H1 (cell line): ENCODE measurements around the gene SEC62. TPM values are rescaled to one million over a fixed set of nuclear protein-coding genes. Genes with fewer than 3 reads are reported as not detected.

Experiments
- CTCF ChIA-PET: fragments of 300-600 bp; sonication (Branson Sonifier 250); formaldehyde crosslinking; loops from one replicate; lab custom pipeline; 2021; ENCODE audit not compliant: partially characterized antibody; lab: Charles Lee
- POLR2A ChIA-PET: fragments of 300-600 bp; sonication (Branson Sonifier 250); formaldehyde crosslinking; loops from one replicate; lab custom pipeline; 2021; ENCODE audit warnings: inconsistent platforms; ENCODE audit not compliant: partially characterized antibody; lab: Charles Lee
- DNase-seq, 2 experiments: peaks; one replicate each; pipeline versions ENCODE4 v3.0.0 to v3.0.0-alpha.2; 2010 to 2022; ENCODE audit warnings: low spot score in 2 of 2, low read depth in 1 of 2, mixed read lengths in 1 of 2
- FAIRE-seq: peaks from 2 replicates; lab custom pipeline; 2011; peaks lifted over from hg19 to GRCh38; lab: Jason Lieb, UNC
- H2AFZ ChIP-seq: 2 replicates; pipeline ENCODE4 v1.8.1; 2012; ENCODE audit warnings: low read length, inconsistent platforms
- H2AK5ac ChIP-seq: 2 replicates; pipeline ENCODE4 v1.6.1; 2013; ENCODE audit warnings: low read depth, low read length
- H2BK120ac ChIP-seq: replicated peaks from 2 replicates; pipeline ENCODE3; 2013; ENCODE audit warnings: low read depth, low read length, inconsistent platforms
- H2BK12ac ChIP-seq: 2 replicates; pipeline ENCODE4 v1.6.1; 2013; ENCODE audit warnings: low read depth, low read length
- H2BK15ac ChIP-seq: 2 replicates; pipeline ENCODE4 v1.6.1; 2013; ENCODE audit warnings: low read length
- H2BK20ac ChIP-seq: 2 replicates; pipeline ENCODE4 v1.6.1; 2013; ENCODE audit warnings: low read length
- H2BK5ac ChIP-seq: 2 replicates; pipeline ENCODE4 v1.6.1; 2013; ENCODE audit warnings: low read depth, low read length
- H3K14ac ChIP-seq: 2 replicates; pipeline ENCODE4 v1.6.1; 2013; ENCODE audit warnings: inconsistent platforms; ENCODE audit not compliant: insufficient read length
- H3K18ac ChIP-seq: 2 replicates; pipeline ENCODE4 v1.6.1; 2013; ENCODE audit warnings: low read length; ENCODE audit errors: extremely low read depth
- H3K23ac ChIP-seq: 2 replicates; pipeline ENCODE4 v1.6.1; 2013; ENCODE audit warnings: inconsistent platforms; ENCODE audit not compliant: insufficient read length
- H3K23me2 ChIP-seq: 2 replicates; pipeline ENCODE4 v1.6.1; 2013; ENCODE audit warnings: low read depth, low read length
- H3K27ac ChIP-seq: 2 replicates; pipeline ENCODE4 v1.6.1; 2011; ENCODE audit warnings: low read depth, low read length, inconsistent platforms
- H3K27me3 ChIP-seq, 4 experiments: replicated peaks in 1 of 4; 1 replicate in 1 of 4; 2 replicates in 3 of 4; pipeline versions ENCODE4 v1.6.1 to v1.8.1; 2011 to 2013; ENCODE audit warnings: low read length in 3 of 4, mild to moderate bottlenecking in 3 of 4, inconsistent platforms in 2 of 4, mixed read lengths in 2 of 4, moderate library complexity in 1 of 4; ENCODE audit not compliant: control insufficient read depth in 3 of 4, insufficient read depth in 3 of 4; ENCODE audit errors: extremely low read depth in 1 of 4
- H3K36me3 ChIP-seq, 4 experiments: 2 replicates each; pipeline versions ENCODE4 v1.6.1 to v1.8.1; 2011 to 2013; ENCODE audit warnings: mild to moderate bottlenecking in 4 of 4, low read length in 3 of 4, moderate library complexity in 2 of 4, control low read depth in 1 of 4, inconsistent platforms in 1 of 4; ENCODE audit not compliant: insufficient read depth in 4 of 4, control insufficient read depth in 2 of 4
- H3K4ac ChIP-seq: replicated peaks from 2 replicates; pipeline ENCODE3; 2013; ENCODE audit warnings: low read length, low read depth, mixed read lengths, inconsistent platforms; ENCODE audit not compliant: insufficient read length
- H3K4me1 ChIP-seq, 4 experiments: replicated peaks in 1 of 4; 1 replicate in 1 of 4; 2 replicates in 3 of 4; pipeline versions ENCODE4 v1.6.1 to v1.8.1; 2011 to 2013; ENCODE audit warnings: low read length in 3 of 4, inconsistent platforms in 2 of 4, mixed read lengths in 1 of 4; ENCODE audit not compliant: insufficient read depth in 4 of 4, control insufficient read depth in 3 of 4
- H3K4me2 ChIP-seq, 2 experiments: 2 replicates each; pipeline versions ENCODE4 v1.6.1 to v1.8.1; 2011 to 2013; ENCODE audit warnings: low read depth in 2 of 2, low read length in 2 of 2, control low read depth in 1 of 2, inconsistent platforms in 1 of 2, mild to moderate bottlenecking in 1 of 2; ENCODE audit not compliant: insufficient read depth in 1 of 2
- H3K4me3 ChIP-seq, 4 experiments: fragments of 200-600, 300-600 bp in 1 of 4; sonication (generic), shearing (Covaris generic), sonication (Bioruptor Twin) in 1 of 4; 2 replicates each; pipeline versions ENCODE4 v1.5.1 to v1.8.1; 2011 to 2016; ENCODE audit warnings: low read length in 4 of 4, low read depth in 3 of 4, control low read depth in 2 of 4, inconsistent platforms in 2 of 4, mild to moderate bottlenecking in 2 of 4, mixed read lengths in 1 of 4, moderate library complexity in 1 of 4; ENCODE audit not compliant: insufficient read depth in 2 of 4; ENCODE audit errors: extremely low read depth in 1 of 4
- H3K56ac ChIP-seq: replicated peaks from 2 replicates; pipeline ENCODE3; 2013; ENCODE audit warnings: low read depth, mild to moderate bottlenecking, mixed read lengths, low read length, inconsistent platforms; ENCODE audit not compliant: insufficient read length
- H3K79me1 ChIP-seq: 2 replicates; pipeline ENCODE4 v1.6.1; 2013; ENCODE audit warnings: low read depth, low read length, control low read depth
- H3K79me2 ChIP-seq, 2 experiments: 2 replicates each; pipeline versions ENCODE4 v1.6.1 to v1.8.1; 2012 to 2013; ENCODE audit warnings: low read length in 2 of 2, mild to moderate bottlenecking in 2 of 2, inconsistent platforms in 1 of 2; ENCODE audit not compliant: insufficient read depth in 2 of 2, control insufficient read depth in 1 of 2
- H3K9ac ChIP-seq, 4 experiments: replicated peaks in 1 of 4; 1 replicate in 1 of 4; 2 replicates in 3 of 4; pipeline versions ENCODE4 v1.6.1 to v1.8.1; 2011 to 2013; ENCODE audit warnings: low read depth in 3 of 4, low read length in 3 of 4, control low read depth in 2 of 4, mild to moderate bottlenecking in 2 of 4, moderate library complexity in 2 of 4, inconsistent platforms in 1 of 4; ENCODE audit errors: extremely low read depth in 1 of 4
- H3K9me3 ChIP-seq, 2 experiments: 2 replicates each; pipeline versions ENCODE4 v1.6.1 to v1.8.1; 2012 to 2013; ENCODE audit warnings: mild to moderate bottlenecking in 2 of 2, moderate library complexity in 2 of 2, control low read depth in 1 of 2, inconsistent platforms in 1 of 2, low read depth in 1 of 2, low read length in 1 of 2, mixed read lengths in 1 of 2; ENCODE audit not compliant: insufficient read depth in 2 of 2
- H4K20me1 ChIP-seq, 2 experiments: replicated peaks in 1 of 2; 2 replicates each; pipeline versions ENCODE3 to v1.8.1; 2011 to 2013; ENCODE audit warnings: inconsistent platforms in 2 of 2, low read length in 2 of 2, mild to moderate bottlenecking in 1 of 2; ENCODE audit not compliant: insufficient read depth in 2 of 2, control insufficient read depth in 1 of 2
- H4K5ac ChIP-seq: 2 replicates; pipeline ENCODE4 v1.6.1; 2013; ENCODE audit warnings: low read length, low read depth, mixed read lengths, inconsistent platforms; ENCODE audit not compliant: insufficient read length
- H4K8ac ChIP-seq: 2 replicates; pipeline ENCODE4 v1.8.0; 2013; ENCODE audit warnings: mild to moderate bottlenecking, moderate library complexity, low read length, inconsistent platforms; ENCODE audit not compliant: insufficient read depth; ENCODE audit errors: extremely low read depth
- H4K91ac ChIP-seq: replicated peaks from 2 replicates; pipeline ENCODE3; 2013; ENCODE audit warnings: low read length, mixed read lengths, inconsistent platforms; ENCODE audit not compliant: insufficient read length
- ASH2L ChIP-seq: fragments of 200-600, 300-600 bp; sonication (generic); IDR thresholded peaks from one replicate; pipeline ENCODE4 v1.7.1; 2017; ENCODE audit warnings: low read length
- BRCA1 ChIP-seq: IDR thresholded peaks from 2 replicates; pipeline ENCODE4 v1.6.1; 2012; ENCODE audit warnings: low read depth, low read length, improper control_type of control experiment
- CEBPB ChIP-seq: IDR thresholded peaks from 2 replicates; pipeline ENCODE4 v1.6.1; 2012; ENCODE audit warnings: low read depth, low read length
- CTBP2 ChIP-seq: IDR thresholded peaks from 2 replicates; pipeline ENCODE4 v1.7.0; 2011; ENCODE audit warnings: borderline replicate concordance, mild to moderate bottlenecking, moderate library complexity, mixed read lengths, low read length; ENCODE audit not compliant: insufficient read depth, insufficient read length
- KDM1A ChIP-seq: fragments of 200-600, 300-600 bp; sonication (generic); IDR thresholded peaks from 2 replicates; pipeline ENCODE4 v1.7.1; 2016; ENCODE audit warnings: mild to moderate bottlenecking, low read length, borderline replicate concordance
- KDM5A ChIP-seq: fragments of 200-600 bp; IDR thresholded peaks from 2 replicates; pipeline ENCODE4 v1.7.1; 2012; ENCODE audit warnings: mild to moderate bottlenecking, low read length, inconsistent platforms, mixed read lengths
- PHF8 ChIP-seq: fragments of 200-600 bp; sonication (generic); conservative IDR thresholded peaks from 2 replicates; pipeline ENCODE4 v1.7.1; 2012; ENCODE audit warnings: low read depth, mild to moderate bottlenecking, inconsistent platforms, low read length, moderate library complexity
- POLR2A ChIP-seq, 2 experiments: IDR thresholded peaks; 1 replicate in 1 of 2; 2 replicates in 1 of 2; pipeline ENCODE4 v1.6.1; 2011; ENCODE audit warnings: low read depth in 2 of 2, low read length in 2 of 2, mild to moderate bottlenecking in 2 of 2; ENCODE audit errors: control extremely low read depth in 1 of 2
- POU5F1 ChIP-seq: IDR thresholded peaks from 2 replicates; pipeline ENCODE4 v1.6.1; 2011; ENCODE audit warnings: low read depth, mild to moderate bottlenecking, low read length, moderate library complexity
- RNF2 ChIP-seq: fragments of 200-900, 300-1000 bp; sonication (generic); IDR thresholded peaks from 2 replicates; pipeline ENCODE4 v1.7.1; 2016; ENCODE audit warnings: borderline replicate concordance, low read depth, mild to moderate bottlenecking, antibody characterized with exemption, low read length; ENCODE audit not compliant: poor library complexity, severe bottlenecking; ENCODE audit errors: missing control alignments
- SRF ChIP-seq: IDR thresholded peaks from 2 replicates; pipeline ENCODE4 v1.6.1; 2011; ENCODE audit warnings: mild to moderate bottlenecking, low read depth, low read length, moderate library complexity
- SUZ12 ChIP-seq: fragments of 200-600 bp; sonication (generic); IDR thresholded peaks from 2 replicates; pipeline ENCODE4 v1.6.1; 2012; ENCODE audit warnings: mild to moderate bottlenecking, inconsistent platforms, low read length, moderate library complexity, mixed read lengths
- TCF12 ChIP-seq: IDR thresholded peaks from 2 replicates; pipeline ENCODE4 v1.6.1; 2011; ENCODE audit warnings: low read depth, mild to moderate bottlenecking, low read length
- WGBS, 2 experiments: shearing (Covaris generic) in 1 of 2; methylation state at CpG; one replicate each; pipeline versions ENCODE4 v1.1.6 to v1.1.7; 2013 to 2015; ENCODE audit warnings: low lambda C conversion rate in 2 of 2, mixed read lengths in 2 of 2, inconsistent platforms in 1 of 2, low coverage in 1 of 2, missing lambda C conversion rate in 1 of 2; ENCODE audit not compliant: insufficient replicate concordance in 2 of 2, insufficient coverage in 1 of 2, insufficient read length in 1 of 2; ENCODE audit errors: extremely low coverage in 1 of 2, missing lambda C conversion rate in 1 of 2; 5-methylcytosine and 5-hydroxymethylcytosine counted together
- polyA plus RNA-seq, 7 experiments: library from polyadenylated mRNA; depleted of rRNA in 3 of 7; stranded (reverse) in 5 of 7; unstranded in 2 of 7; fragments of >200 nt in 5 of 7; fragments of 200-250 nt in 2 of 7; gene quantifications; 1 replicate in 5 of 7; 2 replicates in 1 of 7; 4 replicates in 1 of 7; pipeline versions ENCODE4 v1.2.1 to v1.2.3, GENCODE V29; 2011 to 2013; ENCODE audit warnings: missing spikeins in 2 of 7, mixed read lengths in 2 of 7
- total RNA-seq: library from RNA; stranded (reverse); fragmentation: NEBNext Ultra II Directional; extraction: Animal tissue kit (Norgen Biotek cat#: 25700); gene quantifications from 2 replicates; pipeline ENCODE4 v1.2.1, GENCODE V29; 2021
- TF ChIP-seq, protein P1 (sequence below): IDR thresholded peaks from 2 replicates; pipeline ENCODE4 v1.6.1; 2011; ENCODE audit warnings: low read length, improper control_type of control experiment

Gene SEC62
- total and polyA plus RNA-seq, 2 of the 8 experiments (the other 6 are each of a cell fraction or from before 2014, with no cell fraction given) = 67.8 to 113 TPM

- DNase-seq (no peak), FAIRE-seq (no peak)
- ChIA-PET CTCF (interaction anchor here (0.6 to 5.6 kb wide), 3 partner anchors 10 to 146 kb away, joined by 3 to 42 read pairs (median 3); no protein-coding TSS in a partner anchor), POLR2A (no interaction called here)
- H2BK15ac ChIP-seq = no peak overlapping the region
- no peak overlapping the region for H3K14ac ChIP-seq
- H3K9me3 ChIP-seq = no peaks in the 10 kb centered on the region
- no peak overlapping the region for H4K8ac ChIP-seq
- H2BK12ac ChIP-seq = no peak overlapping the region
- 94% methylated on average over 4 of the region's 4 CpGs; no CpG with 5 or more reads in 1 of the 2 experiments for WGBS, 2 experiments
- H3K4me3 ChIP-seq = no peak overlapping the region
- H3K27me3 ChIP-seq = no peaks in the 10 kb centered on the region
- no peak overlapping the region for H3K18ac ChIP-seq
- no peak overlapping the region for H2BK20ac ChIP-seq
- no peak overlapping the region for H2AFZ ChIP-seq
- H3K79me2 ChIP-seq = no peaks in the 10 kb centered on the region
- H3K36me3 ChIP-seq = no peaks in the 10 kb centered on the region
- no peak overlapping the region for H3K9ac ChIP-seq
- no peak overlapping the region for H3K56ac ChIP-seq
- H2AK5ac ChIP-seq = no peak overlapping the region
- no peak overlapping the region for H3K23ac ChIP-seq
- H3K27ac ChIP-seq = no peak overlapping the region
- no peak overlapping the region for H4K91ac ChIP-seq
- no peaks in the 10 kb centered on the region for H3K79me1 ChIP-seq
- H3K4me2 ChIP-seq = no peak overlapping the region
- no peak overlapping the region for H3K4ac ChIP-seq
- no peaks in the 10 kb centered on the region for H3K23me2 ChIP-seq
- H3K4me1 ChIP-seq = no peaks in the 10 kb centered on the region
- no peaks in the 10 kb centered on the region for H4K20me1 ChIP-seq
- H2BK5ac ChIP-seq = no peak overlapping the region
- no peak overlapping the region for H2BK120ac ChIP-seq
- no peak overlapping the region for H4K5ac ChIP-seq
- TF ChIP-seq SRF (no peak), PHF8 (no peak), POLR2A (IDR thresholded peaks at IDR 0.05; ENCODE audit: control extremely low read depth in 1 of 2, low read depth in 2 of 2, low read length in 2 of 2) (no peak), ASH2L (no peak), BRCA1 (no peak), KDM1A (no peak), KDM5A (no peak), SUZ12 (no peak), CEBPB (no peak), TCF12 (no peak), POU5F1 (no peak), RNF2 (no peak), CTBP2 (no peak)
- TF ChIP-seq, protein P1, sequence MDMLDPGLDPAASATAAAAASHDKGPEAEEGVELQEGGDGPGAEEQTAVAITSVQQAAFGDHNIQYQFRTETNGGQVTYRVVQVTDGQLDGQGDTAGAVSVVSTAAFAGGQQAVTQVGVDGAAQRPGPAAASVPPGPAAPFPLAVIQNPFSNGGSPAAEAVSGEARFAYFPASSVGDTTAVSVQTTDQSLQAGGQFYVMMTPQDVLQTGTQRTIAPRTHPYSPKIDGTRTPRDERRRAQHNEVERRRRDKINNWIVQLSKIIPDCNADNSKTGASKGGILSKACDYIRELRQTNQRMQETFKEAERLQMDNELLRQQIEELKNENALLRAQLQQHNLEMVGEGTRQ = no peak
Observed at GRCh38 chr3:170010498-170010897, 43.9 kb downstream of the SEC62 start.
